ENCODE data around the gene GPS1.

The GPS1 gene

DNA sequence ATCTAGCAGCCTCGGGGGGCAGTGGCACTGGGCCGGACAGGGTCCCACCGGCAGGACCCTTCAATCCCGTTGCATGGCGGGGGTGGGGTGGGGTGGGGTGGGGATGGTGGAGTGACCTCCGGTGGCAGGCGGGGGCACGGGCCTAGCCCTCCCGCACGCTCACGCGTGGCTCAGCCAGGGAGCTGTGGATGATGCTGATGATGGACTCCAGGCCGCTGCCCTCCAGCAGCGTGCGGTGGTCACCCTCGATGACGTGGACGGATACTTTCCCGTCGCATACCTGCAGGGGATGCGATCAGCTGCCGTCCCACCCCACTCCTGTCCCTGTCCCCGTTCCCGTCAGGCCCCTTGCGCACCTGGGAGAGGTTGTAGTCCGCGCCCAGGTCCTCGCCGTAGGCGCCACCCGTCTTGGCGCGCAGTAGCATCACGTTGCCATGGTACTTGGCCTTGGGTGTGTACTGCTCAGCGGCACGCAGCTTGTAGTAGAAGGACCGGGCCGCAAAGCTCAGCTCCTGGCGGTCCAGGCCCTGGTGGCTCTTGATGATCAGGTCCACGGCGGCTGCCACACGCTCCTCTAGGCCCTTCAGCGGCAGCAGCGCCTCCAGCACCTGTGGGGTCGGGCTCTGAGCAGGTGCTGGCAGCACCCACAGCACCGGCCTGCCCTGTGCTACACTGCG, 27.4 kb downstream of the GPS1 start:
- DNase-seq (ENCODE audit: low spot score), result no peak

DNA sequence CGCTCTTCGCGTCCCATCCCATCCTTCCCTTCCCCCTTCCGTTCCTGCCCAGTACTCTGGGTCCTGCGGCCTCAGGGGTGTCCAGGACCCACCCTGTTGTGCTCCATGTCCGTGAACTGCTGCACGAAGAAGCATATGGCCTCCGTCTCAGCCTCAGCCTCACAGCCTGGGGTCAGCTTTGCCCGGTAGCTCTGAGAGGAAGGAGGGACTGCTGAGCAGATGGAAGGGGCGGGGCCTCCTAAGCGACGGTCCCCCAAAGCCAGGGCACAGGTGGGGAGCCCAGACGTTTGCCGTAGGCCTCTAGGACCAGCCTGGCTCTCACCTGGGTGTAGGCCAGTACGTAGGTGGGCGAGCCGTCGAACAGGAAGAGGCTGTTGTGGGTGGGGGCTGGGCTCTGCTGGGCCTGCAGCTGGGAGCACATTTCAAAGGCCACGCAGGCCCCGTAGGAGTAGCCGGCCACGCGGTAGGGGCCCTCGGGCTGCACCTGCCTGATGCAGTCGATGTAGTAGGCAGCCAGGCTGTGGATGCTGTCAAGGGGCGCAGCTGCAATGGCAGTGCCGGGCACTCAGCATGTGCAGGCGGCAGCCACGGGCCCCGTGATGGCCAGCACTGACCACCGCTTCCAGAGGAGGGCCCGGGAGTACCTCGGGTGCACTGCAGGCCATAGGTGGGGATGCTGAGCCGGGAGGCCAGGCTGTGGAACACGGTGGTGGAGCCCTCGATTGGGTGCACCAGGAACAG, 28.5 kb downstream of the GPS1 start:
- DNase-seq (ENCODE audit: low spot score), result no peak

DNA sequence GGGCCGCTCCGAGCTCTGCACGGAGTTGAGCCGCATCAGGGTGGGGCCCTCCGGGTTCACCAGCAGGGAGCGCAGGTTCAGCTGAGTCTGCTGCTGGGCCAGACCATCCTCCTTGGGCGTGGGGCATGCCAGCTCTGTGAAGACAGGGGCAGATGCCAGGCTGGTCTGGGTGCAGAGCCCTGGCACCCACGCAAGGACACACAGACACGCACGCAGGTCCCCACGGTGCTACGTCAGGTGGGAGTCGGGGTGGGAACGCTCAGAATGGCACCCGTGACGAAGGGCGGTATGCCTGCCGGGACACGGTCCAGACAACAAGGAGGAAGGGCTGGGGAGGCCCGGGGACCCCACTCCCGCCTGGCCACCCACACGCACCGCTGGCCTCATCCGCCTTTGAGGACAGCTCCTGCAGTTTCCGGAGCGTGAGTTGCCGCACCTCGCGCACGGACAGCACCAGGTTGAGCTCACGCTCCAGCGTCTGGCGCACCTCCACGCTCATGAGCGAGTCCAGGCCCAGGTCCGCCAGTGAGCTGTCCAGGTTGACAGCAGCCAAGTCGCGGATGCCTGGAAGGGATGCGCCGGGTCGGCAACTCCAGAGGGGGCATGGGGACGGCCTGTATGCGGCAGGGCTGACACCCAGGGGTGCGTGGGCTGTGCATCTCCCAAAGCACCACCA, 29.2 kb downstream of the GPS1 start:
- DNase-seq (ENCODE audit: low spot score), result no peak

DNA sequence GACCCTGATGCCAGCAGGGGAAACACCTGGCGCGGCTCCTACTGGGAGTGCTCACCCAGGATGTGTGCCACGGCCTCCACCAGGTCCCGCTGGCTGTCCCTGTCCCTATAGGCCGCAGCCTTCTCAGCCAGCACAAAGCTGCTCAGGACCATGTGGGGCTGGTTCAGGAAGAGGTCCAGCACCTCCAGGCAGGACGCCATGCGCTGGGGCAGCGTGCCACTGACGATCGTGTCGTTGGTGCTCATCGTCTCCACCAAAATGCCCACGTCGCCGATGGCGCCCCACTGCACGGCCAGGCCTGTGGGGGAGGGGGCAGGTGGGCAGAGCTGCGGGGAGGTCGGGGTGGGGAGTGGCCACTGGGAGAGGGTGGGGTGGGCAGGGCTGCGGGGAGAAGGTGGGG, 29.8 kb downstream of the GPS1 start:
- no peak for DNase-seq (ENCODE audit: low spot score)

- no peak for DNase-seq (ENCODE audit: low spot score)
Observed at GRCh38 chr17:82081966-82082365, 30.3 kb downstream of the GPS1 start.

- DNase-seq (ENCODE audit: low spot score), result no peak
Observed at GRCh38 chr17:82082456-82082855, 30.8 kb downstream of the GPS1 start.

DNA sequence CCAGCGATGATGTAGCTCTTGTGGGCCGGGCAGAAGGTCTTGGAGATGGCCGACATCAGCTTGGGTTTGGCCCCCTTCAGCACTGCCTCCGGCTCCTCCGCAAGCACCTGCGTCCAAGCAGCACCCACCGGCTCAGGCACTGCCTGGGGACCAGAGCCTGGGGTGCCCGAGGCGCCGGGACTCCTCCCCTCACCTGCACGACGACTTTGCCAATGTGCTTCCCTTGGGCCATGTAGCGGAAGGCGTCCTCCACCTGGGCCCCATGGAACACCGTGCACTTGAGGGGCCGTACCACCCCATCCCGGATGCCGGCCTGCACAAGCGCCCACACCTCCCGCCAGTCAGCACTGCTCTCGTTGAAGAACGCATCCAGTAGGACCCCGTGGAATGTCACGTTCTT, 31.3 kb downstream of the GPS1 start:
- DNase-seq (ENCODE audit: low spot score), result no peak

DNA sequence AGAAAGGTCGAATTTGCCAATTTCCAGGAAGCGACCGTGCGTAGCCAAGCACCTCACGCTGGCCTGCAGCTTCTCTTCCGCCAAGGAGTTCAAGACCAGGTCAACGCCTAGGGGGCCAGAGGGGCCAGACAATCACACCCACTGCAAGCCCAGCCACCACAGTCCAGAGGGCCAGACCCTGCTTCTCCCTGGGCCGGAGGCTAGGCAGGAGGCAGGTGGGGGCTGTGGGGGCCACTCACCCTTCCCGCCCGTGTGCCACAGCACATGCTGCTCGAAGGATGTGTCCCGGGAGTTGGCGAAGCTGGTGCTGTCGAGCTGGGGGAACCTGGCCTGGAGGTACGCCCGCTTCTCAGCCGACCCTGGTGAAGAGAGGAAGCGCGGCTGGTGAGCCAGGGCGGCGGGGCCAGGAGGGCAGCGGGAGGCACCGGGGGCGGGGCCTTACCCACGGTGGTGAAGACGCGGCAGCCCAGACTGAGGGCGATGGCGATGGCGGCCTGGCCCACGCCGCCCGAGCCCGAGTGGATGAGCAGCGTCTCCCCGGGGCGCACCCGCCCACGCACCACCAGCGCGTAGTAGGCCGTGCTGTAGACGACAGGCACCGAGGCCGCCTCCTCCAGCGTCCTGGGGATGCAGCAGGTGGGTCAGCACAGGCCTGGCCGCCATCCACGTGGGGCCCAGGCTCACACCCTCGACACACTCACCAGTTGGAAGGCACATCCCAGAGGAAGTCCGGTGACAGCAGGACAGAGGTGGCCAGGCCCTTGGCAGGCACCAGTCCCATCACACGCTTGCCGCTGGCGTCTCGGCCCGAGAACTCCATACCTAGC, 32.0 kb downstream of the GPS1 start:
- DNase-seq (ENCODE audit: low spot score), result no peak

- no peak for DNase-seq (ENCODE audit: low spot score)
Observed at GRCh38 chr17:82084373-82085030, 32.8 kb downstream of the GPS1 start.

GRCh38 chr17:82085031-82085861, 33.5 kb downstream of the GPS1 start:
- DNase-seq (ENCODE audit: low spot score), result no peak

DNA sequence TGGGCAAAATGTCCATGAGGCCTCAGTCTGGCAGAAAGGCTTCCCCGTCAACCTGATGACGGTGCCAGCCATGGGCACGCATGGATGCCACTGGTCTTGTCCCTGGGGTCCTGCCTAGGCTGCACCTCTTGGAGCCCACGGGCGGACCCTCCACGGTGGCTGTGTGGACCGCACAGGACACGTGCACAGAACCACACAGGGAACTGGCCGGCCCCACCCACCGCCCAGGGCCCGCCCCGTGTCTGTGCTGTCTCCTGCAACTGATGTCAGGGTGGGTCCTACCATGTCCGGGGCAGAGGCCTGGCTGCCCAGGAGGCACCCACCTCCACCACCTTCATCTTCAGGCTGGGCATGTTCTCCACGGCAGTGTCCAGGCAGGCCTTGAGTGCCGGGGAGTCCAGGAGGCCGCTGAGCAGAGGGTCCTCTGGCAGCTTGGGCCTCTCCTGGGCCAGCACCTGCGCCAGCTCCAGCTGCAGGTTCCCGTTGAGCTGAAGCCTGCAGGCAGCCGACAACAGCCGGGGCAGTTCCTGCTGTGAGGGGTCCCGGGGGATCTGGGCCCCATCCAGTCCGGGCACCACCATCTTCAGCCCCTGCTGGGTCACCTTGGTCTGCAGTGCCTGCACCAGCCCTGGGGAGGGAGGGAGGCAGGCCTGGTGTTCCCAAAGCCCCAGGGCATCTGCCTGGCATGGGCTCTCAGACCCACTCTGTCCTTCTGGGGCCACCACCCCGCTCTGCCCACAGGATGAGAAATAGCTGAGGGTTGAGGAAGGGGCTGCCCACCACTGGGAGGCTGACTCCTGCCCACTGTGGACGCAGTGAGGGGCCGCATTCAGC, 34.5 kb downstream of the GPS1 start:
- DNase-seq (ENCODE audit: low spot score), result no peak

GRCh38 chr17:82086941-82087906, 35.5 kb downstream of the GPS1 start:
- no peak for DNase-seq (ENCODE audit: low spot score)

DNA sequence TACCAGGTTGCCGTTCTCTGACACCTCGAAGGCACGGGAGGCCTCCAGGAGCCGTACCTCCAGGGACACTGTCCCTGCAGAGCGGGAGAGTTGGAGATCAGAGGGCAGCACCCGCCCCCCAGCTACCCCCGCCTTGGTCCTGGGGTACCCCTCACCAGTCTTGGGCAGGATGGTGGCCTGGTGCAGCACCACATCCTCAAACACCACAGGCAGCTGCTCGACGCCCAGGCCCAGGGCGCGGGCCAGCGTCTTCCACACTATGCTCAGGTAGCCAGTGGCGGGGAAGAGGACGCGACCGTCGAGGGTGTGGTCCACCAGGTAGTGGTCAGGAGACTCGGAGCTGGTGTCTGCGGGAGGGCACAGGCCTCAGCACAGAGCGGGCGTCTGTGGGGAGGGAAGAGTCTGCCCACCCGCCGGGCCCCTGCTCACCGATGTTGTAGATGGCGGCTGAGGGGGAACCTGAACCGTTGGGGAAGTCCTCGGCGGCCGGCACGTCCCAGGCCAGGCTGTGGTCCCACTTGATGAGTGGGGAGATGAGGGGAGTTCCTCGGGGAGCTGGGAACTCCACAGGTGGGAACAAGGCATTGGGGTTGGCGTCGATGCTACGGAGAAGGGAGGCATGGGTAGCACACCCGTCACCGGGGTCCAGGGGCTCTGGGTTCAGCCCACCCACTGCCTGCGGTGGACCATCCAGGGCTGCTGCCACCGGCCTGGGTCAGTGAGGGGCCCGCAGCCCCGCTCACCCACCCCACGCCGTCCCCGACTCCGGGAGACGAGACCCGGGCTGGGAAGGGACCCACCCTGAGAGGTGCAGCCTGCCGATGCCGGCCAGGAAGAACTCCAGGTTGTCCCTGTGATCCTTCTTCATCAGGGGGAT, 36.5 kb downstream of the GPS1 start:
- no peak for DNase-seq (ENCODE audit: low spot score)

DNA sequence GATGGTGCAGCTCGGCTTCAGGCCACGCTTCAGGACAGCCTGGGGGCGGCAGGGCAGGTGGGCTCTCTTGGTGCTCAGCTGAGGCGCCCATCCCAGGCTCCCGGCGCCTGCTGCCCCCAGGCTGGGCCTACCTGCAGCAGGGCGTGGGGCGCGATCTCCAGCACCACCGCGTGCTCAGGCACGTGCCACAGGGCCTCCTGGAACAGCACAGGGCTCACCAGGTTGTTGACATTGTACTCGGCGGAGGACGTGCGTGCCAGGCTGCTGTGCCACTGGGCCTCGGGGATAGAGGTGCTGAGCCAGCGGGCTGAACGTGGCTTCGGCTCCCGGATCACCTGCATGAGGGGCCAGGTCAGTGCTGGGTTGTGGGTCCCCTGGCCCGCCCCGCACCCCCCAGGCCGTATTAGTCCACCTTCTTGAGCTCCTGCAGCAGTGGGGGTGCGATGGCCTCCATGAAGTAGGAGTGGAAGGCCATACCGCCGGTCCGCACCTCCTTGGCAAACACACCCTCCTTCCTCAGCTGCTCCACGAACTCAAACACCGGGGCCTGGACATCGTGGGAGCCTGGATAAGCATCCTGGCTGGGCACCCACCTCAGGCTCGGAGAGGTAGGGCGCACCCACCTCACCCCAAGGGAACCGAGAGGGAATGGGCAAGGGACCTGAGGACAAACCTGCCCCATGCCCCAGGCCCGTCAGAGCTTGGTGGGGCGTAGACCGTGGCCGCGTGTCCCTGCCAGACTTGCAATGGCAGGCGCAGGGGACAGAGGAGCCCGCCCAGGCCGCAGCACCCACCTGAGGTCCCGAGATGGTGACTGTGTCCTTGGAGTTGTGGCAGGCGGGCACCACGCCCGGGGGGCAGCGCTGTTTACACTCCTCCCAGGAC, 37.4 kb downstream of the GPS1 start:
- no peak for DNase-seq (ENCODE audit: low spot score)

DNA sequence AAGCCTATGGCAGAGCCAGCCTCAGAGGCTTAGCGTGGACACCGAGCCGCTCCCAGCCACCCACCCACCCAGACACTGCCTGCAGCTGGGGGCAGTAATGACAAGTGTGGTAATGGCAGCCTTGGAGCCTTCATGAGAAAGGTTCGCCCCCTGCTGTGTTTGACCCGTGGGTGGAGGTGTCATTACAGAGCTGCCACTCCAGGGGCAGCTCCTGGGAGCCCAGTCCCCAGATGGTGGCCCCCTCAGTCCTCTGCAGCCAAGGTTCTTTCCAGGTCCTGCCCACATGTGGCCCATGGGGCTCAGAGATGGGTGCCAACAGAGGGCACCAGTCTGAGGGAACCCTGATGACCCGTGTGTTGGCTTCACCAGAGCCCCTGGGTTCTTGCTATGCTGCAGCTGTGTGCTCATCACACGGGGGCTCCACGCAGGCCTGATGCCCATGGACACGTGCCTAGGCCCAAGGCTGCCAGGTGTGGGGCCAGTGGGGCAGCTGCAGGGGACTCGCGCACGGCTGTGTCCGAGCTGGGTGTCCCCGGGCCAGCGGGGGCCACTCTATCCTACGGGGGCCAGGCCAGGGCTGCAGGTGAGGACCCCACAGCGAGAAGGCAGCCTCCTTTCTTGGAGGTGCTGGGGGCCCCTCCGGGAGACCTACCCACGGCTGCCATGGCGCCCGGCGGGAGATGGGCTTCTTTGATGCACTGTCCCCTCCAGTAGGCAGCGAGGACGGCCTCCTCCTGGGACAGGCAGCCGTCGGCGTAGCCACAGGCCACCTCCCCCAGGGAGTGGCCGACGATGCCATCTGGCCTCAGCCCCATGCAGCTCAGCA, 38.2 kb downstream of the GPS1 start:
- no peak for DNase-seq (ENCODE audit: low spot score)

All from LoVo (cell line).